RWPE2 (cell line): Measurements from ENCODE around the gene SNRPA.
A peak's percentile ranks its signal among the peaks of the same experiment; 100 is the strongest.

Source experiments
- ATAC-seq: fragments of 200-7000 bp; cut with Tn5 transposase; 3 replicates; pipeline ENCODE4 v1.9.1; 2021; ENCODE audit warnings: low read depth
- DNase-seq: peaks from one replicate; pipeline ENCODE4 v3.0.0-alpha.2; 2020; ENCODE audit warnings: low spot score
- H3K27ac ChIP-seq: fragments of 450-650 bp; 2 replicates; pipeline ENCODE4 v1.5.1; 2017; ENCODE audit warnings: mild to moderate bottlenecking; ENCODE audit not compliant: poor library complexity, severe bottlenecking
- H3K27me3 ChIP-seq: fragments of 250-450 bp; sonication (Bioruptor Pico); 2 replicates; pipeline ENCODE4 v1.5.1; 2021; ENCODE audit warnings: mild to moderate bottlenecking, moderate library complexity; ENCODE audit not compliant: insufficient read depth, poor library complexity, severe bottlenecking
- H3K36me3 ChIP-seq: fragments of 250-450 bp; sonication (Bioruptor Pico); 2 replicates; pipeline ENCODE4 v1.5.1; 2020; ENCODE audit warnings: low read depth, mild to moderate bottlenecking, moderate library complexity
- H3K4me1 ChIP-seq: fragments of 250-450 bp; sonication (Bioruptor Pico); 2 replicates; pipeline ENCODE4 v1.5.1; 2021; ENCODE audit warnings: mild to moderate bottlenecking, moderate library complexity; ENCODE audit not compliant: insufficient read depth, poor library complexity, severe bottlenecking
- H3K4me3 ChIP-seq: fragments of 250-450 bp; sonication (Bioruptor Pico); 2 replicates; pipeline ENCODE4 v1.5.1; 2021; ENCODE audit warnings: mild to moderate bottlenecking, moderate library complexity; ENCODE audit not compliant: severe bottlenecking
- H3K9me3 ChIP-seq: fragments of 250-450 bp; sonication (Bioruptor Pico); 2 replicates; pipeline ENCODE4 v1.5.1; 2021; ENCODE audit warnings: mild to moderate bottlenecking, moderate library complexity; ENCODE audit not compliant: severe bottlenecking
- CTCF ChIP-seq: fragments of 450-650 bp; IDR thresholded peaks from one replicate; pipeline ENCODE4 v1.5.1; 2017; ENCODE audit warnings: mild to moderate bottlenecking, moderate library complexity; ENCODE audit not compliant: poor library complexity, severe bottlenecking

Gene SNRPA

GRCh38 chr19:40744554-40745401 lies 6.2 kb upstream of the SNRPA start:
- Histone ChIP-seq H3K9me3 (no peaks in the 10 kb centered on the region), H3K27ac (no peak overlapping the region), H3K36me3 (peaks cover 4% of the 10 kb centered on the region; the same call in 1 of the 2 replicates), H3K27me3 (no peaks in the 10 kb centered on the region), H3K4me1 (peaks cover 5% of the 10 kb centered on the region), H3K4me3 (no peak overlapping the region)
- DNase-seq (no peak), ATAC-seq (no peak)
- no peak for TF ChIP-seq CTCF

GRCh38 chr19:40745402-40745780 lies 5.6 kb upstream of the SNRPA start:
- H3K9me3 ChIP-seq, result no peaks in the 10 kb centered on the region
- no peak overlapping the region for H3K4me3 ChIP-seq
- no peak overlapping the region for H3K27ac ChIP-seq
- no peak for DNase-seq
- no peaks in the 10 kb centered on the region for H3K27me3 ChIP-seq
- no peak for ATAC-seq
- H3K36me3 ChIP-seq, result no peaks in the 10 kb centered on the region
- peaks cover 7% of the 10 kb centered on the region for H3K4me1 ChIP-seq
- no peak for TF ChIP-seq CTCF

- Histone ChIP-seq H3K27me3 (no peaks in the 10 kb centered on the region), H3K4me3 (no peak overlapping the region), H3K9me3 (no peaks in the 10 kb centered on the region), H3K36me3 (peaks cover 8% of the 10 kb centered on the region; the same call in 1 of the 2 replicates), H3K27ac (no peak overlapping the region), H3K4me1 (peaks cover 7% of the 10 kb centered on the region)
- no peak for ATAC-seq
- no peak for DNase-seq
- TF ChIP-seq CTCF, result no peak
Measured at GRCh38 chr19:40747536-40747935, 3.5 kb upstream of the SNRPA start.

GRCh38 chr19:40750058-40750873 lies 737 bp upstream of the SNRPA start, which contains the start of gene ACTMAP:
TSS of gene ACTMAP (minus strand) at chr19:40750477. CDS start at chr19:40749803, 674 bp downstream.
- H3K9me3 ChIP-seq, result no peaks in the 10 kb centered on the region
- TF ChIP-seq CTCF, result no peak

More at GRCh38 chr19:40750058-40750873, 737 bp upstream of the SNRPA start, which contains the start of gene ACTMAP:
- Histone ChIP-seq H3K4me3 (peak within 1 kb of the TSS; percentile 67), H3K4me1 (peaks cover 15% of the 10 kb centered on the region), H3K27me3 (no peaks in the 10 kb centered on the region), H3K36me3 (peaks cover 27% of the 10 kb centered on the region), H3K27ac (peak within 1 kb of the TSS; percentile 80)
- peak; percentile 99 for DNase-seq
- ATAC-seq, result peak; percentile 90
